Epithelial cell of esophagus (primary cell): ENCODE results near the gene MEGF11.
"Not testable (repeated sequence)": the region's sequence is repeated elsewhere in the genome, so short reads cannot be mapped to it uniquely, and the experiment has no call there.

Experiments used
- DNase-seq: peaks from one replicate; pipeline ENCODE4 v3.0.0; 2010; ENCODE audit warnings: low read depth
- H3K4me3 ChIP-seq: 2 replicates; pipeline ENCODE4 v1.5.1; 2011; ENCODE audit warnings: mild to moderate bottlenecking, low read length, control low read depth
- CTCF ChIP-seq: IDR thresholded peaks from 2 replicates; pipeline ENCODE4 v1.5.1; 2011; ENCODE audit warnings: low read depth, mild to moderate bottlenecking, low read length, control low read depth, inconsistent platforms; ENCODE audit not compliant: insufficient read depth; ENCODE audit errors: missing control alignments

MEGF11 gene

GRCh38 chr15:66275352-66275751, 21.8 kb upstream of the MEGF11 start:
- no peak for DNase-seq
- TF ChIP-seq CTCF = no peak
- no peak overlapping the region for H3K4me3 ChIP-seq

GRCh38 chr15:66270932-66271331, 17.4 kb upstream of the MEGF11 start:
- no peak for DNase-seq
- no peak for TF ChIP-seq CTCF
- H3K4me3 ChIP-seq = no peak overlapping the region

GRCh38 chr15:66269326-66270090, 16.0 kb upstream of the MEGF11 start:
- peak; percentile 71 for DNase-seq
- H3K4me3 ChIP-seq = no peak overlapping the region
- TF ChIP-seq CTCF = no peak

- TF ChIP-seq CTCF = no peak
- DNase-seq = no peak
- H3K4me3 ChIP-seq = no peak overlapping the region
These were observed 11.4 kb upstream of the MEGF11 start for GRCh38 chr15:66264859-66265513.

GRCh38 chr15:66262837-66263236, 9.3 kb upstream of the MEGF11 start:
- DNase-seq, H3K4me3 ChIP-seq: not testable (repeated sequence)

- no peak for DNase-seq
- no peak for TF ChIP-seq CTCF
- no peak overlapping the region for H3K4me3 ChIP-seq
These were observed 7.5 kb upstream of the MEGF11 start for GRCh38 chr15:66261056-66261455.

- H3K4me3 ChIP-seq = no peak overlapping the region
- TF ChIP-seq CTCF = no peak
- no peak for DNase-seq
These were observed 3.1 kb upstream of the MEGF11 start for GRCh38 chr15:66256692-66257091.
